HFFc6 (cell line): ENCODE data around the gene PRKAG2. TPM values are rescaled to one million over a fixed set of nuclear protein-coding genes. Genes with fewer than 3 reads are reported as not detected.
A peak's percentile ranks its signal among the peaks of the same experiment; 100 is the strongest.

Source experiments
- DNase-seq: peaks from one replicate; pipeline ENCODE4 v3.0.0-alpha.2; 2018
- H3K27ac Mint-ChIP-seq: 2 replicates; pipeline ENCODE4 v1.8.0; 2020; ENCODE audit warnings: mild to moderate bottlenecking, mixed read lengths
- H3K27me3 Mint-ChIP-seq: 2 replicates; pipeline ENCODE4 v1.8.0; 2021; ENCODE audit warnings: mild to moderate bottlenecking, moderate library complexity, mixed read lengths; ENCODE audit not compliant: insufficient read depth
- H3K36me3 Mint-ChIP-seq: 2 replicates; pipeline ENCODE4 v1.8.0; 2021; ENCODE audit warnings: low read depth, mixed read lengths
- H3K4me1 Mint-ChIP-seq: 2 replicates; pipeline ENCODE4 v1.8.0; 2020; ENCODE audit warnings: low read depth, mixed read lengths
- H3K4me3 Mint-ChIP-seq: 2 replicates; pipeline ENCODE4 v1.8.0; 2020; ENCODE audit warnings: mild to moderate bottlenecking, moderate library complexity, mixed read lengths
- H3K9me3 Mint-ChIP-seq: 2 replicates; pipeline ENCODE4 v1.8.0; 2020; ENCODE audit warnings: mild to moderate bottlenecking, mixed read lengths
- CTCF ChIP-seq: fragments of 200-600 bp; sonication (generic); IDR thresholded peaks from 2 replicates; pipeline ENCODE4 v1.5.0; 2021; ENCODE audit warnings: antibody characterized with exemption, mild to moderate bottlenecking
- total RNA-seq, 6 experiments: library from RNA; stranded (reverse); fragmentation: NEBNext Ultra II Directional; extraction: Animal tissue kit (Norgen Biotek cat#: 25700); gene quantifications; 2 replicates in 1 of 6; 3 replicates in 5 of 6; pipeline ENCODE4 v1.2.3, GENCODE V29; 2021

Gene PRKAG2
- total RNA-seq, 6 experiments from 2014 or later: 15.1 to 19.2 (median 18.4) TPM

GRCh38 chr7:151641587-151641986 lies 235.3 kb downstream of the PRKAG2 start:
- Mint-ChIP-seq H3K27me3 (peaks cover 5% of the 10 kb centered on the region), H3K9me3 (peaks cover 4% of the 10 kb centered on the region; the same call in 1 of the 2 replicates), H3K36me3 (peaks cover 7% of the 10 kb centered on the region; the same call in 1 of the 2 replicates), H3K4me1 (peaks cover 12% of the 10 kb centered on the region), H3K27ac (no peak overlapping the region), H3K4me3 (no peak overlapping the region)
- TF ChIP-seq CTCF: no peak
- DNase-seq: no peak

- no peaks in the 10 kb centered on the region for H3K9me3 Mint-ChIP-seq
- TF ChIP-seq CTCF: no peak
- no peak overlapping the region for H3K4me3 Mint-ChIP-seq
- H3K27me3 Mint-ChIP-seq: peaks cover 3% of the 10 kb centered on the region; the same call in 1 of the 2 replicates
- no peaks in the 10 kb centered on the region for H3K36me3 Mint-ChIP-seq
- H3K4me1 Mint-ChIP-seq: peaks cover 18% of the 10 kb centered on the region
- no peak for DNase-seq
- no peak overlapping the region for H3K27ac Mint-ChIP-seq
Measured at GRCh38 chr7:151637781-151638261, 239.1 kb downstream of the PRKAG2 start.

GRCh38 chr7:151634643-151635042 lies 242.3 kb downstream of the PRKAG2 start:
- Mint-ChIP-seq H3K36me3 (no peaks in the 10 kb centered on the region), H3K4me1 (peaks cover 29% of the 10 kb centered on the region), H3K4me3 (no peak overlapping the region), H3K27ac (no peak overlapping the region), H3K27me3 (peaks cover 3% of the 10 kb centered on the region), H3K9me3 (no peaks in the 10 kb centered on the region)
- no peak for TF ChIP-seq CTCF
- DNase-seq: no peak

- no peak overlapping the region for H3K4me3 Mint-ChIP-seq
- peaks cover 1% of the 10 kb centered on the region; the same call in 1 of the 2 replicates for H3K27me3 Mint-ChIP-seq
- DNase-seq: no peak
- no peaks in the 10 kb centered on the region for H3K36me3 Mint-ChIP-seq
- no peak overlapping the region for H3K27ac Mint-ChIP-seq
- no peaks in the 10 kb centered on the region for H3K9me3 Mint-ChIP-seq
- peaks cover 36% of the 10 kb centered on the region for H3K4me1 Mint-ChIP-seq
- no peak for TF ChIP-seq CTCF
Measured at GRCh38 chr7:151633516-151633812, 243.5 kb downstream of the PRKAG2 start.

- peaks cover 1% of the 10 kb centered on the region; the same call in 1 of the 2 replicates for H3K27me3 Mint-ChIP-seq
- DNase-seq: no peak
- H3K9me3 Mint-ChIP-seq: no peaks in the 10 kb centered on the region
- H3K27ac Mint-ChIP-seq: peak overlapping the region; percentile 62; the same call in 1 of the 2 replicates
- peak overlapping the region; percentile 86 for H3K4me3 Mint-ChIP-seq
- H3K36me3 Mint-ChIP-seq: no peaks in the 10 kb centered on the region
- no peak for TF ChIP-seq CTCF
- H3K4me1 Mint-ChIP-seq: peaks cover 36% of the 10 kb centered on the region
Measured at GRCh38 chr7:151632750-151633515, 244.0 kb downstream of the PRKAG2 start.
